ENCODE measurements around the gene TUBA1B. TPM values are rescaled to one million over a fixed set of nuclear protein-coding genes. Genes with fewer than 3 reads are reported as not detected.

Gene TUBA1B
- total RNA-seq, 1 experiment from 2014 or later: 4,374 TPM

DNA sequence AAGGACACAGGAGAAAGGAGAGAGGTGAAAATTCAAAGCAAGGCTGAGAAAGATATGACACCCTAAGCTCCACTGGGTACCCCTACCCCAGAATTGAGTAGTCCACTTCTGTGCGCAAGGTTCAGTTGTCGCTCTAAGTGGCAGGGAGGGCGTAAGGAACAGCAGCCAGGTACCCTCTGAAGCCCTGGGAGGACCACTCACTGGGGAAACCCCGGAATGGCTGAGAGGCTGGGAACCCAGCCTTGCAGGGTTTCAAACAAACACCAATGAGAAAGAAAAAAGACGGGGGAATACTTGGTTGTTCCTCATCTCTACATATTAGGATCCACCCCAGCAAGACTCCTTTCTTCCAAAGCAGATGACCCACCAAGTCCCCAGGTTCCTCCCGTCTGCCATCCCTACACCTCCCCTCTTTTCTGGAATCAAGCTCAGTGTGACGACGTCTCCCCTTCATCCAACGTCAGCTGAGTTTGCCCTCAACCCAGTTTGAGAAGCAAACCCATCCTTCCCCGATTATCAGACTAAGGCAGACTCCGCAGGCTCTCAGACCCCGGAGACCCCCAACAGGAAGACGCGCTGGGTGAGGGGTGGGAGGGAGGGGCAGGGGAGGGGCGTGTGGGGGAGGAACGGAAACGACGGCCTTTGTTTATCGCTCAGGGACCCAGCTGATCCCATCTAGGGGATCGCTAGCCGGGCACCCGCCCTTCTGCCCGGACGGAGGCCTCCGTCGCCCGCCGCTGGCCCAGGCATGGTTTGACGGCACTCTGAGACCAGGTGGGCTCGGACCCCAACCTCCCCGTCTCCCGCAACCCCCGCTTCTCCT is 21.3 kb downstream of the TUBA1B start:
- Histone ChIP-seq H3K9ac (ENCODE audit: low read length) (peak overlapping the region; percentile 78), H3K9me2 (replicated peaks; ENCODE audit: low read length) (no peaks in the 10 kb centered on the region), H3K79me2 (ENCODE audit: low read length) (peaks cover 34% of the 10 kb centered on the region), H3K4me3 (ENCODE audit: low read length) (peak overlapping the region; percentile 94), H3K4me2 (ENCODE audit: low read length) (peak overlapping the region; percentile 94), H4K20me1 (ENCODE audit: low read length) (no peaks in the 10 kb centered on the region), H3F3A (ENCODE audit: low read length, unreplicated experiment) (no peaks in the 10 kb centered on the region), H3K36me3 (ENCODE audit: low read depth, low read length) (no peaks in the 10 kb centered on the region), H3K4me1 (ENCODE audit: insufficient read depth, low read length) (peaks cover 30% of the 10 kb centered on the region), H3K9me3 (ENCODE audit: low read length) (no peaks in the 10 kb centered on the region), H2AFZ (ENCODE audit: low read length) (peak overlapping the region; percentile 84), H3K27me3 (ENCODE audit: low read length) (no peaks in the 10 kb centered on the region), H3K27ac (ENCODE audit: low read length) (0 out of 2 replicates have a peak overlapping the region, but pooled peaks have one; percentile 10)
- peak; percentile 3 for ATAC-seq
- TF ChIP-seq EZH2 (IDR thresholded peaks at IDR 0.05; ENCODE audit: low read length, unreplicated experiment): no peak
- TF ChIP-seq, protein P1, sequence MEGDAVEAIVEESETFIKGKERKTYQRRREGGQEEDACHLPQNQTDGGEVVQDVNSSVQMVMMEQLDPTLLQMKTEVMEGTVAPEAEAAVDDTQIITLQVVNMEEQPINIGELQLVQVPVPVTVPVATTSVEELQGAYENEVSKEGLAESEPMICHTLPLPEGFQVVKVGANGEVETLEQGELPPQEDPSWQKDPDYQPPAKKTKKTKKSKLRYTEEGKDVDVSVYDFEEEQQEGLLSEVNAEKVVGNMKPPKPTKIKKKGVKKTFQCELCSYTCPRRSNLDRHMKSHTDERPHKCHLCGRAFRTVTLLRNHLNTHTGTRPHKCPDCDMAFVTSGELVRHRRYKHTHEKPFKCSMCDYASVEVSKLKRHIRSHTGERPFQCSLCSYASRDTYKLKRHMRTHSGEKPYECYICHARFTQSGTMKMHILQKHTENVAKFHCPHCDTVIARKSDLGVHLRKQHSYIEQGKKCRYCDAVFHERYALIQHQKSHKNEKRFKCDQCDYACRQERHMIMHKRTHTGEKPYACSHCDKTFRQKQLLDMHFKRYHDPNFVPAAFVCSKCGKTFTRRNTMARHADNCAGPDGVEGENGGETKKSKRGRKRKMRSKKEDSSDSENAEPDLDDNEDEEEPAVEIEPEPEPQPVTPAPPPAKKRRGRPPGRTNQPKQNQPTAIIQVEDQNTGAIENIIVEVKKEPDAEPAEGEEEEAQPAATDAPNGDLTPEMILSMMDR (conservative IDR thresholded peaks at IDR 0.05; ENCODE audit: low read depth, low read length): no peak
- TF ChIP-seq EZH2phosphoT487 (IDR thresholded peaks at IDR 0.05; ENCODE audit: borderline replicate concordance, low read length): no peak
- ChIA-PET POLR2A (ENCODE audit: unreplicated experiment) (interaction anchor here (0.6 to 1.0 kb wide), 2 partner anchors 21 to 40 kb away, joined by 3 to 4 read pairs; partner anchors contain the start of gene RHEBL1), CTCF (interaction anchor here (0.6 to 1.5 kb wide), 3 partner anchors 11 to 22 kb away, joined by 3 to 6 read pairs (median 3); no protein-coding TSS in a partner anchor)
- intact Hi-C loops (cut with micrococcal nuclease): loop anchor here (2.0 kb wide), 1 partner anchor 15 kb away; the partner anchor contains the start of gene DHH
- DNase-seq: no peak
- no TSS peak for BruUV-seq (replicated peaks)

DNA sequence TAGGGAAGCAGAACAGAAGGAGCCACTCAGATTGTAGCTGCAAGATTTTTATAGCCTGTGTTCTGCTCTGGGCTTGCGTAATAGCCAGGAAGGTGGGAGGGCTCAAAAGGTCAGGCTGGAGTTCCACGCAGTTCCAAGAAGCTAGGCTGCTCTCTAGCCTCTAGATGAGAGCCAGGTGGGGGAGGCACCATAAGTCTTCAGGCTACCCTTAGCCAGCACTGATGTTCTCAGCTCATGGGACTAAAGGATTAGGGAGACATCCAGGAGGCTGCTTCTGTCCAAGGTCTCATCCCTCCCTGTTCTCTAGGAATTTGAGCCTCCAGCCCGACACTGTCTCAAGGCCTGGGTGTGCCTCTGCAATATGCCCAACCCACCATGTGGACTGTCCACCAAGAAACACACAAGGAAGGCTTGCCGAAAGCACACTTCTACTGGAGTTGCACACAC is 22.2 kb downstream of the TUBA1B start:
- TF ChIP-seq, protein P1 (conservative IDR thresholded peaks at IDR 0.05; ENCODE audit: low read depth, low read length): no peak
- TF ChIP-seq EZH2 (IDR thresholded peaks at IDR 0.05; ENCODE audit: low read length, unreplicated experiment): no peak
- no peak for TF ChIP-seq EZH2phosphoT487 (IDR thresholded peaks at IDR 0.05; ENCODE audit: borderline replicate concordance, low read length)
- Histone ChIP-seq H4K20me1 (ENCODE audit: low read length) (no peaks in the 10 kb centered on the region), H3K9me2 (replicated peaks; ENCODE audit: low read length) (no peaks in the 10 kb centered on the region), H3K79me2 (ENCODE audit: low read length) (peaks cover 34% of the 10 kb centered on the region), H2AFZ (ENCODE audit: low read length) (no peak overlapping the region), H3K9ac (ENCODE audit: low read length) (no peak overlapping the region), H3K4me2 (ENCODE audit: low read length) (peak overlapping the region; percentile 94), H3K9me3 (ENCODE audit: low read length) (no peaks in the 10 kb centered on the region), H3K36me3 (ENCODE audit: low read depth, low read length) (no peaks in the 10 kb centered on the region), H3K27me3 (ENCODE audit: low read length) (no peaks in the 10 kb centered on the region), H3K27ac (ENCODE audit: low read length) (no peak overlapping the region), H3K4me1 (ENCODE audit: insufficient read depth, low read length) (peaks cover 30% of the 10 kb centered on the region), H3K4me3 (ENCODE audit: low read length) (peak overlapping the region; percentile 94; the same call in 1 of the 2 replicates), H3F3A (ENCODE audit: low read length, unreplicated experiment) (no peaks in the 10 kb centered on the region)
- BruUV-seq (replicated peaks): no TSS peak
- ChIA-PET POLR2A (ENCODE audit: unreplicated experiment) (interaction anchor here (1.2 kb wide), 1 partner anchor 39 kb away, joined by 7 read pairs; the partner anchor contains the start of gene RHEBL1), CTCF (no interaction called here)
- ATAC-seq: no peak
- intact Hi-C loops (cut with micrococcal nuclease): loop anchor here (2.0 kb wide), 1 partner anchor 14 kb away; the partner anchor contains the start of gene DHH
- DNase-seq: no peak

Data from PC-3 (cell line).